GM18502 (cell line): ENCODE measurements around the gene WDR90.
A peak's percentile ranks its signal among the peaks of the same experiment; 100 is the strongest.

ENCODE experiments used
- ATAC-seq: cut with Tn5 transposase; IDR thresholded peaks from one replicate; pipeline ENCODE4 v1.9.1; 2021; ENCODE audit warnings: mild to moderate bottlenecking; ENCODE audit not compliant: unreplicated experiment, poor library complexity

Gene WDR90

GRCh38 chr16:625977-626765 is 23.0 kb upstream of the WDR90 start:
- ATAC-seq = no peak

- no peak for ATAC-seq
Observed at GRCh38 chr16:626787-627453, 22.2 kb upstream of the WDR90 start.

- no peak for ATAC-seq
Observed at GRCh38 chr16:627454-628239, 21.5 kb upstream of the WDR90 start.

- no peak for ATAC-seq
Observed at GRCh38 chr16:628321-629061, 20.7 kb upstream of the WDR90 start.

GRCh38 chr16:629185-629832 is 19.9 kb upstream of the WDR90 start:
- ATAC-seq = no peak

GRCh38 chr16:629833-630248 is 19.3 kb upstream of the WDR90 start:
- no peak for ATAC-seq

- ATAC-seq = no peak
Observed at GRCh38 chr16:630249-630814, 18.8 kb upstream of the WDR90 start.

GRCh38 chr16:630815-631405 is 18.3 kb upstream of the WDR90 start, which contains the start of gene WFIKKN1:
WFIKKN1 (plus strand) TSS chr16:630985; CDS start chr16:631254, 269 bp downstream.
- no peak for ATAC-seq

- ATAC-seq = no peak
Observed at GRCh38 chr16:631808-632358, 17.3 kb upstream of the WDR90 start.

- ATAC-seq = no peak
Observed at GRCh38 chr16:632486-633335, 16.5 kb upstream of the WDR90 start.

GRCh38 chr16:633336-634050 is 15.7 kb upstream of the WDR90 start:
- no peak for ATAC-seq

GRCh38 chr16:634051-634670 is 15.0 kb upstream of the WDR90 start:
- ATAC-seq = no peak

GRCh38 chr16:634996-635395 is 14.2 kb upstream of the WDR90 start:
- ATAC-seq = no peak

GRCh38 chr16:635573-636205 is 13.5 kb upstream of the WDR90 start:
- peak; percentile 7 for ATAC-seq

- ATAC-seq = peak; percentile 70
Observed at GRCh38 chr16:636206-637080, 12.7 kb upstream of the WDR90 start, which contains the start of gene METTL26. METTL26 (minus strand) TSS chr16:636305; CDS start chr16:636290, 15 bp downstream.
